COLO668 (cell line): ENCODE results near the gene HOXB6.

ENCODE experiments used
- DNase-seq: peaks from one replicate; lab custom pipeline; 2025; ENCODE audit not compliant: unreplicated experiment; lab: John Stamatoyannopoulos, UW

The HOXB6 gene

GRCh38 chr17:48611213-48611612 is 6.4 kb upstream of the HOXB6 start:
- DNase-seq, result peak; percentile 46

DNA sequence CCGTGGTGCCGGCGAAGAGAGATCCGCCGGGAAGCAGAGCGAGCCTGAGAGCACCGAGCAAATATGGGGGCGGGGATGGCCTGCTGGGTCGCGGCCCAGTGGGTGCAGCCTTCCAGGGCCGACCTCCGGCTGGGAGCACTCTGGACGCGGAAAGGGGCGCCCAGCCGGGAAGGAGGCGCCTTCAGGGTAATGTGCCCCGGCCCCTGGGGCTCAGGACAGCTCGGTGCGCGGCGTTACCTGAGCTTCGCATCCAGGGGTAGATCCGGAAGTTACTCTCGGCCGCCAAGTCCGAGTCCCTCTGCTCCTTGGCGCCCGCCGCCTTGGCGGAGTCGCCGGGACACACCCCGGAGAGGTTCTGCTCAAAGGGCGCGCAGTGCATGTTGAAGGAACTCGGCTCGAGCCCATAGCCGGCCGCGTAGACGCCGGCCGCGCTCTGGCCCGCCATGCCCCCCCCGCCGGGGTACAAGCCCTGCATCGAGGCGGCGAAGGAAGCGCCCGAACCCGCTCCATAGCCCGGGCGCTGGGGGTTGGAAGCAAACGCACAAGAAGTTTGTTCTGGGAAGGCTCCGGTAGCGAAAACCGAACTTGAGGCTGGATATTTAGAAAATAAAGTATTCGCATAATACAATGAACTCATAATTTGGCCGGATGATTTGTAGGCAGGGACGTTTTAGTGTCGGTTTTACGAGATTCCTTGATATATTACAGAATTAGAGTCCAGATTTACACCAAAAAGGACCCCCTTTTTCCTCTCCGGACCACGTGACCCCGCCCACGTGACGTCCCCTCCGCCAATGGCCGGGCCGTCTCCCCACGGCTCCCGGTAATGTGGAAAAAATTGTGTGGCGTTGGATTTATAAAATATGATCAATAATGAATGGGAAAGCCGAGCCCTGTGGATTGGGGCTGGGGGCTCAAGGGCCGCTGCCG is 5.8 kb upstream of the HOXB6 start, which contains the start of gene HOXB7:
TSS of gene HOXB7 (minus strand) at position 736 of the 930 bp plus-strand sequence. CDS start at position 637, 99 bp downstream.
- peak; percentile 75 for DNase-seq

GRCh38 chr17:48609759-48610281 is 5.0 kb upstream of the HOXB6 start:
- no peak for DNase-seq

- no peak for DNase-seq
Observed at GRCh38 chr17:48609033-48609432, 4.2 kb upstream of the HOXB6 start.

GRCh38 chr17:48608494-48608834 is 3.7 kb upstream of the HOXB6 start:
- no peak for DNase-seq

GRCh38 chr17:48606892-48607614 is 2.3 kb upstream of the HOXB6 start:
- DNase-seq, result no peak

DNA sequence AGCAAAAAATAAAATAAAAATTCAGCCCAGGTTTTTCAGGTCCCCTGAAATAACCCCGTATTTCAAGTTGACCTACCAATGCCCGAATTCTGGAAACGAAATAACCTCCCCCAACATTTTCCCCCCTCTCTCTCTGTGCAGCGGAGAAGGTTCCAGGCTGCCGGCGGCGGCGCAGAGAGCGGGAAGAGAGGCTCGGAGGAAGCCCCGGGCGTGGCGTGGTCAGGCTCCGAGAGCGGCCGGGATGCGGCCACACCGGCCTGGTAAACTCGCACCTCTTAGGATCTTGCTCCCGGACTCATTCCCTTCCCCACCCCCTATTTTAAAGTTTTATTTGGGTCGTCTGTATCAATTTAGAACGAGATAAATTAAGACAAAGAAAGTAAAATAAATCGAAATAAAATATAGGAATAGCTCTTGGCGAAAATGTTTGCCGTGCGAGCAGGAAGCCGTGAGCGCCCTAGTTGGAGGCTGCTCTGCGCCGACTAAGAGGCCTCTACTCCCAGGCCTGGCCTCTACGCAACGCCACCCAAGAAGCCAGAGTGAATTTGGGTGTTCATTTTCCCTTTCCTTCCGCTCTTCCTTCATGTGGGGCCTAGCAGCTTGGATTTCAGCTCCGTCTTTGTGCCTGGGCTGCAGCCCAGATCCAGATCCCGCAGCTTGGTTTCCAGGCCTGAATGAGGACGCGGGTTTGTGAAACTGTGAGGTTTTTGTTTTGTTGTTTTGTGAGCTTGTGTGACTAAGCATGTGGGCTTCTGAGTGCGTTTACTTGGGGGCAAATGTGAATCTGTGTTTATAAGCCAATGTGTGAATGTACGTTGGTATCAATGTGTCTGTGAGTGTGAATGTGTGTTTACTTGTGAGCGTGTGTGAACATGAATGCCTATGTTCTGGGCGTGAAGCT is 1.5 kb upstream of the HOXB6 start:
- DNase-seq, result no peak

- DNase-seq, result no peak
Observed at GRCh38 chr17:48605409-48605919, 678 bp upstream of the HOXB6 start.

DNA sequence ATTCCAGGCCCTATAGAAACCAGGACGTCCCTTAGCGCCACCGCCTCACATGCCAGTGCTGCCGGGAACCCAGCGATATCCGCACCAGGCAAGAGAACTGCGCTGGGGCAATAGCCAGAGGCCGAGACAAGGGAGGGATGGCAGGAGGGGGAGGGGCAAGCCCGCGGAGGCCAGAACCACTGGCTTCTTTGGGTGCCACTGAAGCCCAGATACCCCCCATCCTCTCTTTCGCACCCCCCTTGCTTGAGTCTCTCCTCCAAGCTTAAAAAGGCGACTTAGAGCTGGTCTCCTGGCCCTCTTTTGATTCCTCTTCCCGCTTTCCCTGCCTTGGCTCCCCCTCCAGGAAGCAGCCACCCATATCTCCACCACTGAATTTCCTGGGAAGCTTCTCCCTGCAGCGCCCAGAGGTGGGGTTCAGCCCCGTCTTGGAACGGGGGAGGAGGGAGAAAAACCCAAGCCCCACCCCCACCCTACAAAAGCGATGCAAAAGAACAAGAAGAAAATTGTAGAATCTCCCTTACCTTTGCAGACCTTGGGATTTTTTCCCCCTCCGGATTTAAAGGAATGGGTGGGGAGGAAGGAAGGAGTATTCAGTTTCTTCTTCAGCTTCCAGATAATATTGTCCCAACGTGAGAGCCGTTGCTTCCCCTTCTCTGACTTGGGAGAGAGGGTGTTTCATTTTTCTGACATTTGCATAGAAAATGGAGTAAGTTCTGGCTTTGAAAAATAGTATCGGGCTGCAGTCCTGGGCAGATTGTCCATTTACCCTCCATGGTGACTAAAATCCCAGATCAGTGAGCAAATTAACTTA is 622 bp downstream of the HOXB6 start:
- peak; percentile 46 for DNase-seq

DNA sequence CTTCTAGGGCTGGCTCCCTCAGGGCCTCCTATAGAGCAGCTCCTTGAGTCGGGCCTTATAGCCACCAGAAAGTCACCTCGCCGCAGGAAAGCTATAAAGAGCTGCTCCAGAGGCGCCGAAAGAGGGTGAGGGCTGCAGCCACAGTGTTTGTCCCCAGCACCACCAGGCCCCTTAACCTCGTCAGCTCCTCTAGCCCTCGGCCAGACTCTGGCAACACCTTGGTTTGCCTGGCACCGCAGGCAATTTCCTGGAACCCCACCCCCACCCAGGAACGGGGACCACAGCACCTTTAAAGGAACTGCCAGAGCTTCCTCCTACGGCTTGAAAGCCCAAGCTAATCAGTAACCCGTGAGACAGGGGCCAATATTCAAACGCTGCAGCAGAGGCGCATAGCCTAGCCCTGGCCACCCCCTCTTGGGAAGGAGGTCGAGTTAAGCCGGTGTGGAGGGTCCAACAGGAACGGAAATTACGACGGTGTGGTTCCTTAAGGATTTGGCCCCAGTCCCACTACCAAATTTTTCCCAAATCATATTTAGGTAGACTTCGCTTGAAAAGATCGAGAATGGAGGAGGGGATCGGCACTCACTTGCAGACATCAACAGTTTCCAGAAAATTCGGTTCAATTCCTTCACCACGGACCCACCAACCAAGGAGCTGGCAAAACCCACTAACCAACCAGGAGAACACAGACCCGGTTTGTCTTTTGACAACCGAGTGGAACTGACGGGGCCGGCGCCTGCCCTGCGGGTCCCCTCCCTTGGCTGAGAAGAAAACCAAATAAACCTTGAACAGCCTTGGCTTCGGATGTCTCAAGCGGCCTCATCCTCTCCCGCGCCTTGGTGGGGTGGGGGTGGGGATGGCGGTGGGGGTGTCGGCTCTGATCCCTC is 3.0 kb downstream of the HOXB6 start:
- DNase-seq, result peak; percentile 61

DNA sequence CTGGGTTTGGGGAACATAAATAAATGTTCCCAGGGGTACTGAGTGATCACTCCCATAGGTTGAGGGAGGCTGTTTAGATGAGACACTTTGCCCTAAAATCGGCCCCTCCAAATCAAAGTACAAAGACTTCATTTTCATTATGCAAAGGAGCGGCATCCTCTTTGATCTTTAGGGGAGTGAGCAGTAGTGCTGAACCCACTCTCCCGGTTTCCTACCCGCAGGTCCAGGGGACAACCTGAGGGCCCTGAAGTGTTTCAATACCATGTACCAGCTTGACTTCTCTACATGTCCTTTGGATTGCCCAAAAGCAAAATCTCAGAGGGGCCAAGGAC is 3.6 kb downstream of the HOXB6 start:
- DNase-seq, result no peak

- DNase-seq, result peak; percentile 17
Observed at GRCh38 chr17:48600244-48601098, 4.3 kb downstream of the HOXB6 start.

- DNase-seq, result no peak
Observed at GRCh38 chr17:48599354-48599753, 5.4 kb downstream of the HOXB6 start.

DNA sequence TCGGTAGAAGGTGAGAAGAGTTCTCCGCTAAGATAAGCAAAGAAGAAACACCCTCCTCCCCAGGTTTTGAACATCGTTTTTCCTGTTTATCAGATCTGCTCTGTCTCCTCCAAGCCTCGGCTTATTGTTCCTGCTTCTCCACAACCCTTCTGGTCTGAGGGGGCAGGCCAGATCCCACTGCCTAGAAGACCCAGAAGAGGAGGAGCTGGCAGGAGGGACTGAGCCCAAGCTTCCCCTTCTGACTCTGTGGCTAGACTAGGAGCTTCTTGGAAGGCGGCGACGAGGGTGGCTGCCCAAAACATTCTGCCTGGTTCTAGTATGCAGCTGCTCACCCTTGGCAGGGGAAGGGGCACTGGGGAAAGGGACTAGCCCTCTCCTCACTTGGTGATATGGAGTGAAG is 6.0 kb downstream of the HOXB6 start:
- no peak for DNase-seq

DNA sequence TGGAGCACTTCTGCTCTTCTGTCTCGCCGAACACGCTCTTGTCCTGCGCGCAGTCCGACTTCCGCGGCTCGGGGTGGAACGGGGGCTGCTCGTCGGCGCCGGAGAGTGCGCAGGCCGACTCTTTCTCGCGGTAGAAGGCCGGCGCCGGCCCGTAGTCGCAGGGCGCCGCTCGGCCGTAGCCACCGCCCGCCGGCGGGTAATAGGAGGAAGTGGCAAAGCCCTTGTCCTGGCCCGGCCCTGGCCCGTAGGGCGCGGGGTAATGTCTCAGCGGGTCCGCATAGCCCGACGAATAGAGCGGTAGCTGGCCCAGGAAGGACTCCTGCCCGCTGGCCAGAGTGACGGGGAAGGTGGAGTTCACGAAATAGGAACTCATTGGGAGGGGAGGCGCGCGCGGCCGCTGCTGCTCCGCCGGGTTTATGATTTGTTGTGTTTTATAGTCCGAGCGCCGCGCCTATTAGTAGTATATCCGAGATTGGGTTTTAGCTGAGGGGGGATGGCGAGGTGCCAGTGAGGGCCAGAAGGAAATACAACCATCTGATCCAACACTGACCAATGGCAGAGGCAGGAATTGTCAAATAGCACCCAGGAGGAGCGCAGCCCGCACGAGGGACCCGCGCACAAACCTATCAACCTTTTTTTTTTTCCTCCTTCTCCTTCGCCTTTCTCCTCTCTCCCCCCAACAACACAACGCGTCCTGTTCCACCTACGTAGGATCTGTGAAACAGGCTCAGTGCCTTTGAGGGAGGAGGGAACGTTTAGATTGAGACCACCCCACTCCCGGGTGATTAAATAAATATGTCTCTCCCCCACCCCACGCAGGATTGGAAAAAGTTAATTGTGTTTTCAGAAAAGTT is 6.8 kb downstream of the HOXB6 start:
- peak; percentile 73 for DNase-seq

DNA sequence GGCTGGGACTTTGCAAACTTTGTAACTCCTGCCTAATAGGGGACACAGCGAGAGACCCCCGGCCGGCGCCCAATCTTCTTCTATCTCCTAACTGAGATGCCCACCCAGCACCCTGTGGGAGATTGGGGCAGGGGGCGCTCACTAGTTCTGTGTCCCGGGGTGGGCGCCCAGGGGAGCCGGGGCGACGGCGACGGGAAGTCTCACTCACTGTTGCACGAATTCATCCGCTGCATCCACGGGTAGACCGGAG is 7.3 kb downstream of the HOXB6 start:
- DNase-seq, result no peak

GRCh38 chr17:48596735-48597527 is 7.9 kb downstream of the HOXB6 start:
- DNase-seq, result peak; percentile 77
